Breast epithelium (tissue), 3 donors: ENCODE results near the gene PMS1.

Experiments used
- CTCF ChIP-seq, 3 donors: fragments of 450-650 bp; IDR thresholded peaks; one replicate each; pipeline ENCODE4 v1.5.1; 2016 to 2017; ENCODE audit warnings: antibody characterized with exemption in 3 of 3, mild to moderate bottlenecking in 3 of 3, moderate library complexity in 3 of 3
- POLR2A ChIP-seq: fragments of 450-650 bp; IDR thresholded peaks from one replicate; pipeline ENCODE4 v1.6.1; 2016; ENCODE audit warnings: antibody characterized with exemption, mild to moderate bottlenecking, moderate library complexity
- POLR2AphosphoS5 ChIP-seq, 3 donors: sonication (generic); formaldehyde crosslinking; IDR thresholded peaks; one replicate each; pipeline ENCODE4 v1.6.1; 2017; ENCODE audit warnings: antibody characterized with exemption in 3 of 3

- TF ChIP-seq POLR2A (no peak), POLR2AphosphoS5 (IDR thresholded peaks at IDR 0.05) (no peak), CTCF (IDR thresholded peaks at IDR 0.05) (no peak)
These were observed 761 bp upstream of the PMS1 start for GRCh38 chr2:189783451-189783926.
